Thymus (tissue), 11 donors: ENCODE measurements around the gene BTC. TPM values are rescaled to one million over a fixed set of nuclear protein-coding genes. Genes with fewer than 3 reads are reported as not detected.

Experiments used
- DNase-seq, 9 donors: peaks; one replicate each; pipeline ENCODE4 v3.0.0-alpha.2; 2013; ENCODE audit warnings: low spot score in 9 of 9, low read depth in 6 of 9, missing footprints in 1 of 9
- H3K27ac ChIP-seq, 2 donors: one replicate each; pipeline ENCODE4 v1.5.1; 2013; ENCODE audit warnings: control low read depth in 1 of 2, low read depth in 1 of 2, low read length in 1 of 2, mild to moderate bottlenecking in 1 of 2, moderate library complexity in 1 of 2
- H3K27me3 ChIP-seq, 2 donors: one replicate each; pipeline ENCODE4 v1.5.1; 2013; ENCODE audit warnings: low read length in 1 of 2; ENCODE audit not compliant: control insufficient read depth in 2 of 2, insufficient read depth in 1 of 2
- H3K36me3 ChIP-seq, 2 donors: one replicate each; pipeline ENCODE4 v1.5.1; 2013; ENCODE audit warnings: low read length in 1 of 2, mild to moderate bottlenecking in 1 of 2, moderate library complexity in 1 of 2; ENCODE audit not compliant: control insufficient read depth in 2 of 2, insufficient read depth in 2 of 2
- H3K4me1 ChIP-seq, 2 donors: one replicate each; pipeline ENCODE4 v1.5.1; 2013; ENCODE audit warnings: low read length in 2 of 2; ENCODE audit not compliant: control insufficient read depth in 2 of 2, insufficient read depth in 2 of 2
- H3K4me3 ChIP-seq, 2 donors: one replicate each; pipeline ENCODE4 v1.5.1; 2013; ENCODE audit warnings: low read length in 2 of 2, control low read depth in 1 of 2, mild to moderate bottlenecking in 1 of 2
- H3K9me3 ChIP-seq, 2 donors: one replicate each; pipeline ENCODE4 v1.5.1; 2013; ENCODE audit warnings: low read length in 1 of 2, mild to moderate bottlenecking in 1 of 2; ENCODE audit not compliant: control insufficient read depth in 2 of 2, insufficient read depth in 1 of 2
- WGBS: extraction: QIAGEN DNeasy Blood & Tissue Kit; methylation state at CpG from one replicate; pipeline ENCODE4 v1.1.7; 2013; 5-methylcytosine and 5-hydroxymethylcytosine counted together
- polyA plus RNA-seq: library from polyadenylated mRNA; stranded (reverse); fragments of 200-250 nt; gene quantifications from one replicate; pipeline ENCODE4 v1.2.3, GENCODE V29; 2013
- total RNA-seq: library from RNA; stranded (reverse); fragments of 120-200 nt; gene quantifications from one replicate; pipeline ENCODE4 v1.2.4, GENCODE V29; 2013
- donor health status: healthy.

BTC gene
- total and polyA plus RNA-seq, 2 donors: 0.42 to 1.0 TPM

GRCh38 chr4:74751247-74751646, 43.1 kb downstream of the BTC start:
- no peak overlapping the region for H3K4me3 ChIP-seq
- no peaks in the 10 kb centered on the region for H3K27me3 ChIP-seq
- no peak overlapping the region for H3K27ac ChIP-seq
- no peak for DNase-seq
- no peaks in the 10 kb centered on the region for H3K4me1 ChIP-seq
- WGBS: 95% methylated on average over 5 of the region's 5 CpGs
- H3K9me3 ChIP-seq: no peaks in the 10 kb centered on the region
- no peaks in the 10 kb centered on the region for H3K36me3 ChIP-seq

DNA sequence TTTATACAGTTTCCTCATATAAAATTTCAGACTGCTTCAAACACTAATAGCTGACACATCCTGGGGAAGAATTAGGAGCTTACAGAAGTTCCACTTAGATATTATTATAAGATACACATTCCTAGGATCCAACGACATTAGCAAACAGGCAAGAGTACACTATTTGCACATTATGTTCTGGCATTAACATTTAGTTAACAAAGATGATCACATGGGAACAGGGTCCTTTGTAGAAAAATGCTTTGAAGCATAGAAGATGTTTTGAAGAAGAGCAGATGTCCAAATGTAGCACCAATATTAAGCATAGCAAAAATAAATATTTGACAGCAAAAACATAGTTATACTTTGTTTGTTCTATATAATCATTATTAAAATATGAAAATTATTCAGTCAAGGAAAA, 52.1 kb downstream of the BTC start:
- Histone ChIP-seq H3K4me3 (no peak overlapping the region), H3K27ac (no peak overlapping the region), H3K9me3 (no peaks in the 10 kb centered on the region), H3K36me3 (no peaks in the 10 kb centered on the region), H3K27me3 (no peaks in the 10 kb centered on the region), H3K4me1 (no peaks in the 10 kb centered on the region)
- DNase-seq: no peak
- 88% methylated on average over 1 of the region's 1 CpG for WGBS

GRCh38 chr4:74738464-74739143, 55.7 kb downstream of the BTC start:
- 94% methylated on average over 3 of the region's 3 CpGs for WGBS
- H3K9me3 ChIP-seq: no peaks in the 10 kb centered on the region
- H3K27ac ChIP-seq: no peak overlapping the region
- no peaks in the 10 kb centered on the region for H3K36me3 ChIP-seq
- no peaks in the 10 kb centered on the region for H3K27me3 ChIP-seq
- no peak overlapping the region for H3K4me3 ChIP-seq
- DNase-seq: no peak
- no peaks in the 10 kb centered on the region for H3K4me1 ChIP-seq

- no peaks in the 10 kb centered on the region for H3K27me3 ChIP-seq
- 97% methylated on average over 2 of the region's 2 CpGs for whole genome bisulfite sequencing
- H3K4me3 ChIP-seq: no peak overlapping the region
- no peaks in the 10 kb centered on the region for H3K4me1 ChIP-seq
- H3K27ac ChIP-seq: no peak overlapping the region
- no peaks in the 10 kb centered on the region for H3K36me3 ChIP-seq
- H3K9me3 ChIP-seq: no peaks in the 10 kb centered on the region
- DNase-seq: no peak
Measured at GRCh38 chr4:74734995-74735394, 59.3 kb downstream of the BTC start.

DNA sequence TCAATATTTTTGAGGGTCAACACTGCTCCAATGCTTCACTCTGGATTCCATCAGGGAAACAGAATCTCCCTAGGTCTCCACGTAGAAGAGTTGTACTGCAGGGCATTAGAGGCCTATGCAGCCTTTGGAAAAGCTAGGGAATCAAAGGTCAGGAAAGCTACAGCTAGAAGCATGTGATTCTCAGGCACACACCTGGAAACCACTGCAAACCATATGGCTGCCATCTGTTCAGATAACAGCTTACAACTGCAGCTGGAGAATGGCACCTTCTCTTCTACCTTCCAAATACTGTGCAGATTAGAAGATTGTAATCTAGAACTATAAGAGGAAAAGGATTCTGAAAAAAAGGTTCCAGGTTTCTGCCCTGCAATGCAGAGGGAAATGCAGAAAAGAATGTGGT, 60.6 kb downstream of the BTC start:
- Histone ChIP-seq H3K36me3 (no peaks in the 10 kb centered on the region), H3K27me3 (no peaks in the 10 kb centered on the region), H3K9me3 (no peaks in the 10 kb centered on the region), H3K4me3 (no peak overlapping the region), H3K27ac (no peak overlapping the region), H3K4me1 (no peaks in the 10 kb centered on the region)
- no peak for DNase-seq
- 93% methylated on average over 1 of the region's 1 CpG for WGBS

- WGBS: 94% methylated on average over 3 of the region's 3 CpGs
- DNase-seq: no peak
Measured at GRCh38 chr4:74724979-74725378, 69.3 kb downstream of the BTC start.

GRCh38 chr4:74716436-74716765, 77.9 kb downstream of the BTC start:
- Histone ChIP-seq H3K4me1 (no peaks in the 10 kb centered on the region), H3K4me3 (no peak overlapping the region), H3K27me3 (no peaks in the 10 kb centered on the region), H3K36me3 (no peaks in the 10 kb centered on the region), H3K27ac (no peak overlapping the region), H3K9me3 (peaks cover 0 to 8% of the 10 kb centered on the region in 2 donors)
- DNase-seq: no peak
- 92% methylated on average over 1 of the region's 1 CpG for WGBS

More at GRCh38 chr4:74724979-74725378, 69.3 kb downstream of the BTC start:
- Histone ChIP-seq H3K4me1 (no peaks in the 10 kb centered on the region), H3K36me3 (no peaks in the 10 kb centered on the region), H3K27me3 (no peaks in the 10 kb centered on the region), H3K4me3 (no peak overlapping the region), H3K9me3 (no peaks in the 10 kb centered on the region), H3K27ac (no peak overlapping the region)

- H3K4me1 ChIP-seq: no peaks in the 10 kb centered on the region
- DNase-seq: peak in 1 of 9 donors; percentile 5
- peaks cover 0 to 8% of the 10 kb centered on the region in 2 donors for H3K9me3 ChIP-seq
- H3K27ac ChIP-seq: peak overlapping the region in 1 of 2 donors; percentile 18
- H3K4me3 ChIP-seq: no peak overlapping the region
- WGBS: 60% methylated on average over 5 of the region's 5 CpGs
- no peaks in the 10 kb centered on the region for H3K36me3 ChIP-seq
- H3K27me3 ChIP-seq: no peaks in the 10 kb centered on the region
Measured at GRCh38 chr4:74715706-74716435, 78.5 kb downstream of the BTC start.

DNA sequence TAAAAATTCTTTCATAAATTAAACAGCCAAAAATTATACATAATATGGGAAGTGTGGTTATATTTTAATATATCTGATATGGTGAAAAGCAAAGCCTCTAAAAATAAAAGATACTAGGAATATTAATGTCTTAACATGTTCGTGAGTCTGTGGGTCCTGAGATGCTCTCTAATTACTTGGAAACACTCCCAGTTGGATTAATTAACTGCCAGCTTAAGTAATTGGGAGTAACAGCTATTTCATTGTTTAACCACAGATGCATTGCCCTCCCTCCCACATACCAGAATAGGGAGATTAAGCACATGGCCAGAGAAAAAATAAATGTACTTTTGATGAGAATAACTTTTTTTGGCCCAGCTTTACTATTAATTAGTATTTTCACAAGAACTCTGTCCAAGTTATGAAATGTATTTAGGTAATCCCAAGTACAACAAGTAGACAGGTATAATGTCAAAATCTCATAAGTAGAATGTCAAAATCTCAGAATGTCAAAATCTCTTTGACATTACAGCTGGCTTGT, 79.7 kb downstream of the BTC start:
- Histone ChIP-seq H3K9me3 (peaks cover 0 to 8% of the 10 kb centered on the region in 2 donors), H3K4me3 (no peak overlapping the region), H3K36me3 (no peaks in the 10 kb centered on the region), H3K27me3 (no peaks in the 10 kb centered on the region), H3K27ac (no peak overlapping the region), H3K4me1 (no peaks in the 10 kb centered on the region)
- 88% methylated on average over 1 of the region's 1 CpG for WGBS
- DNase-seq: no peak
